Measurements from ENCODE around the gene DSTN. TPM values are rescaled to one million over a fixed set of nuclear protein-coding genes. Genes with fewer than 3 reads are reported as not detected.

Gene DSTN
- total and polyA plus RNA-seq, 9 of the 15 experiments (the other 6 are each of a cell fraction or from before 2014, with no cell fraction given) = 25.7 to 88.3 (median 61.0) TPM

GRCh38 chr20:17541596-17541995, 28.3 kb upstream of the DSTN start:
- no peak overlapping the region for H2AFZ ChIP-seq (ENCODE audit: low read depth, low read length)
- TF ChIP-seq NR2F6 (CRISPR knock-in tag; IDR thresholded peaks at IDR 0.05) = no peak
- TF ChIP-seq PTBP1 (IDR thresholded peaks at IDR 0.05; ENCODE audit: low read depth, low read length) = no peak
- no peak for TF ChIP-seq ZNF282 (CRISPR knock-in tag; IDR thresholded peaks at IDR 0.05)
- TF ChIP-seq CREB3L1 (IDR thresholded peaks at IDR 0.05; ENCODE audit: borderline replicate concordance, low read depth) = no peak
- TF ChIP-seq POLR2H (tag; IDR thresholded peaks at IDR 0.05; ENCODE audit: low read depth) = no peak
- no peak for TF ChIP-seq HMG20A (CRISPR knock-in tag; conservative IDR thresholded peaks at IDR 0.05)
- TF ChIP-seq MXD1 (CRISPR knock-in tag; IDR thresholded peaks at IDR 0.05; ENCODE audit: borderline replicate concordance, poor library complexity, severe bottlenecking) = no peak
- TF ChIP-seq ATF7 (IDR thresholded peaks at IDR 0.05) = no peak
- TF ChIP-seq GTF2A2 (tag; IDR thresholded peaks at IDR 0.05) = no peak
- no peak for TF ChIP-seq BDP1 (IDR thresholded peaks at IDR 0.05; ENCODE audit: insufficient read depth, insufficient read length)
- no peak for TF ChIP-seq ZBTB26 (CRISPR knock-in tag; IDR thresholded peaks at IDR 0.05)
- TF ChIP-seq SIRT6 (IDR thresholded peaks at IDR 0.05; ENCODE audit: low read depth, low read length) = no peak
- TF ChIP-seq ILF3 (IDR thresholded peaks at IDR 0.05; ENCODE audit: borderline replicate concordance) = no peak
- no peak for TF ChIP-seq ZNF217 (CRISPR knock-in tag; IDR thresholded peaks at IDR 0.05)
- no peak for TF ChIP-seq ZNF232 (CRISPR knock-in tag; IDR thresholded peaks at IDR 0.05)
- ATAC-seq = no peak
- no peaks in the 10 kb centered on the region for H3K79me2 ChIP-seq (ENCODE audit: control insufficient read depth, insufficient read depth, low read length)
- H3K27ac ChIP-seq (ENCODE audit: extremely low read depth, low read depth, low read length) = no peak overlapping the region
- no peak overlapping the region for H3K4me2 ChIP-seq (ENCODE audit: insufficient read depth, low read length)
- intact Hi-C loops (cut with micrococcal nuclease) (no loop called here), in situ Hi-C loops (cut with MboI) (loop anchor here (5.0 kb wide), 1 partner anchor 71 kb away; no protein-coding TSS in a partner anchor)
- H3K36me3 ChIP-seq (ENCODE audit: control insufficient read depth, insufficient read depth, low read length) = no peaks in the 10 kb centered on the region
- no peaks in the 10 kb centered on the region for H4K20me1 ChIP-seq (replicated peaks; ENCODE audit: control insufficient read depth, insufficient read depth, low read length)
- ChIA-PET POLR2A (no interaction called here), CTCF (ENCODE audit: low intra/inter-chr PET ratio) (no interaction called here)
- FAIRE-seq = no peak
- H3K4me1 ChIP-seq (replicated peaks in 1 of 2; ENCODE audit: control insufficient read depth in 2 of 2, insufficient read depth in 2 of 2, low read length in 2 of 2) = no peaks in the 10 kb centered on the region
- BruUV-seq (replicated peaks) = no TSS peak
- WGBS (ENCODE audit: insufficient coverage, low coverage, missing lambda C conversion rate) = 8% methylated on average over 3 of the region's 3 CpGs
- no peak overlapping the region for H3K4me3 ChIP-seq
- H3K9me1 ChIP-seq (ENCODE audit: control insufficient read depth, insufficient read depth, low read length) = no peaks in the 10 kb centered on the region
- no peak for DNase-seq (ENCODE audit: extremely low read depth in 1 of 4, low spot score in 3 of 4)
- peaks cover 0 to 4% of the 10 kb centered on the region in 2 experiments; a peak in 2 of 5 replicates for H3K27me3 ChIP-seq (ENCODE audit: control insufficient read depth in 2 of 2, insufficient read depth in 2 of 2, low read length in 2 of 2)
- no peak overlapping the region for H3K9ac ChIP-seq (ENCODE audit: insufficient read depth in 1 of 2, low read depth in 2 of 2, low read length in 2 of 2)
- no peaks in the 10 kb centered on the region for H3K9me3 ChIP-seq (replicated peaks; ENCODE audit: control insufficient read depth, insufficient read depth, low read depth, low read length)
